GM19099 (cell line): ENCODE data around the gene AMIGO3.

Experiments used
- POLR2A ChIP-seq: IDR thresholded peaks from 3 replicates; pipeline ENCODE4 v1.6.1; 2011; ENCODE audit warnings: low read depth; ENCODE audit not compliant: insufficient read length; ENCODE audit errors: extremely low read depth

AMIGO3 gene

DNA sequence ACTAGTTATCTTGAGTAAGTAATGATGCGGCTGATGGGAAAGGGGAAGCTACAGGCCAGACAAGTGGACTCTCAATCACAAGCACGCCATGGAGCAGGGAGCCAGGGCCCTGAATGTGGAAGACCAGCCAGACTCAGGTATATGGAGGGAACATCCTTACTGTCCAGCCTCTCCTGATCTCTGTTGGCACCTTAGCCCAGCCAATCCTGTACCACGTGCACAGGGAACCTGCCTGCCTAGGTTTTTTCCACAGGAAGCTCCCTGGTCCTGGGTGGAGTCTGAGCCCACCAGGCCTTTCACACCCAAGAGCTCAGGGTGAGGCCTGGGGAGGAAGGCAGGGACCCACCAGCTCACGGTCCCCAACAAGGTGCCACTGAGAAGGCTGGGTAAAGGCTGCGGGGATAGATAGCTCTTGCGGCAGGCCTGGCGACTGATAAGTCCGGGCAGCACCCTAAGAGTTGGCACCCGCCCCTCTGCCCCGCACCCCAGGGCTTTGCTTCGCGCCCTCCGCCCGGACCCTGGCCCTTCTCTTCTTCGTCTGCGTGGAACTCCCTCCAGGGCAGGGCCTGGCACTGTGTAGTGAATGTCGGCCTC, 46.3 kb downstream of the AMIGO3 start:
- no peak for TF ChIP-seq POLR2A

DNA sequence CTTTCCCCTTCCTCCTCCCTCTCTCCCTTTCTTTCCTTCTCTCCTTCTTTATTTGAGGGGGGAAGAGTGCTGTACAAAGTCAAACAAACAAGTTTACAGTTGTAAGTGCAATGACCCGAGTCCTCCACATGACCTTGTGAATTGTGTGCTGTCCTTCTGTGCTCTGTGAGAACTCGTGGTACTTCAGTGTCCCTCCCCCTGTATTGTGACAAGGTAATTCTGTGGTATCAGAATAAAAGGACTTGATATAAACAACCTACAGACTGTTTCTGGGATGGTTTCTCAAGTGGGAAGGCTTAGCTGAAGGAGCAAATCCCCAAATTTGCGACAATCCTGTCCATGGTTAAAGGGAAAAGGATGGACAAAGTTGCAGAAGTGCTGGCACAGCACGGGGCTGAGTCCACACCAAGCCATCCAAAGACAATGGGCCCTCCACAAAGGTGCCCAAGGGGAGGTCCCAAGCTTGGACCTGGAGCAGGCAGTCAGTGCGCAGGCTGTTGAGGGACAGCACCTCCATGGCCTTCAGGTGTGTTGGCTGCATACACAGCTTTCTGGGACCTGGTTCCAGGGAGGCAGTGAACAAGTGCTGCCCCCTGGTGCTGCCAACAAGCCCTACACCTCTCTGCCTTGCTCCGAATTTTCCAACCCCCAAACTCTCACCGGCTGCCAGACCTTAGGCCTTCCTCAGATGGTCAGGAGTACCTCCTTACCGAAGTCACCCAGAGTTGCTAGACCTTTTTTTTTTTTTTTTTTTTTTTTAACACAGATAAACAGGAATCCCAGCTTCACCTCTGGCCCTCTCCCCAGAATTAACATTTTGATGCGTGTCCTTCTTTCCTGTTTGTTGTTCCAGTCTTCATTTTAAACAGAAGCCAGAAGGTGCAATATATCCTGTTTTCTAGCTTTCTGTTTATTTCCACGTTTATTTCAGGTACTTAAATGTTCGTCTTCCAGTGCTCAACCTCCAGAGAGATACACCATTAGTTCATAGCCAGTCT, 47.9 kb downstream of the AMIGO3 start:
- TF ChIP-seq POLR2A = no peak

DNA sequence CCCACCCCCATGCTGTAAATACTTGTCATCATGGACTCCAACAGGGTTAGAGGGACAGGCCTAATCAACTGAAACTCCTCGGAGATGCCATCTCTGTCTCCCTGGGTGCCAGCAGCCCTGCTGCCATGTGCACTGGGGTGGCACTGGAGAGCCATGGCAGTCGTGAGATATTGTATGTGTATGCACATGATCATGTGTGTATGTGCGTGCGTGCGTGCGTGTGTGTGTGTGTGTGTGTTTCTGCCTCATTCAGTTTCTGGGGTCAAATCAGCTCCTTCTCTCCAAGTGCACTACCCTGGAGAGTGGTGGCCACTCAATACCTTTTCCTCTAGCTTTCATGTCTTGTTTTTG, 48.6 kb downstream of the AMIGO3 start:
- TF ChIP-seq POLR2A = no peak

DNA sequence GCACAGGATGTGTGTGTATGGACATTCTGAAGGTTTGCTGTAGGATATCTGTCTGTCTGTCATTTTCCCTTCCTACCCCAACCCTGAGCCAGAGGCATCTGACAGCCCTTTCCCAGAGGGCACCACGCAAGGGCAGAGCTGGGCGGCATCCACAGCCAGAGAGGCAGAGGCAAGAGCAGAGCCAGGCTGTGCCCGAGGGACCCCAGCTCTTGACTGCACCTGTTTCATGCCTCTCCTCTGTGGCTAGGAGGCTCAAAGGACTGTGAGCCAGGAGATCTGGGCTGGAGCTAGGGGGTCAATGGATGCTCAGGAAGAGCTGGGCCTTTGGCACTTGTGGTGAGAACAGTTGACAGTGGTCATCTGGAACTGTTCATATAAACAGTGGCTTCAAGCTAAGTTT, 50.1 kb downstream of the AMIGO3 start:
- TF ChIP-seq POLR2A = no peak

DNA sequence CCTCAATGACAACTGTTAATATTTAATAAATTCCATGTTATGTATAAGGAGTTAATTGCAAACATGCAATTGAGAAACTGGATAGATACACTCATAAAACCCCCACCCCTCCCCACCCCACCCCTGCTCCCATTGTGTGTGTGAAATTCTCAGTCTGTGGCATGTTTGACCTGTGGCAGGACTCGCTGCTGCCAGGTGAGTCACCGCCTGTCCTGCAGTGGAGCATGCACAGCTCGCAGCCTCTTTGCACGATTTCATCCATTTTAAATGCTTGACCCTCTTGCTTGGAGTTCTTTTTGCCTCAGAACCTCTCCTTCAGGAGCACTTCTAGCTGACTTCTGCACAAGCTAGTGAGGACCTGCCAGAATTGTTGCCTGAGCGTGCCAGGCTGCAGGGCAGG, 50.6 kb downstream of the AMIGO3 start:
- TF ChIP-seq POLR2A = no peak

DNA sequence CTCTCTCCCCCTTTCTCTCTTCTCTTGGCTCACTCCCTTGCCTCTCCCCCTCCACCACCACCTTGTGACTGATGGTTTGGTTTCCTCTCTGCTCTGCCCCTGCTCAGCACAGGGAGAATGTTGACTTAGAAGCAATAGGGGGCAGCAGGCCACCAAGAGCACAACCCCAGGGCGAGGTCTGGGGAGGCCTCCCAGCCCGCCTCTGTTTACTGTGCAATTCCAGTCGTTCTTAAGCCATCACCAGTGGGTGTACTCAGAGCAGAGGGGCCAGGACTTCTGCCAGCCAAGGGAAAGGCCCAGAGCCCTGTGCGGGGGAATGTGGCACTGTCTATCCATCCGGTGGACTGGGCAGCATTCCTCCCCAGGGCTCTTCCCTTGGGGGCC, 51.1 kb downstream of the AMIGO3 start:
- TF ChIP-seq POLR2A = no peak

DNA sequence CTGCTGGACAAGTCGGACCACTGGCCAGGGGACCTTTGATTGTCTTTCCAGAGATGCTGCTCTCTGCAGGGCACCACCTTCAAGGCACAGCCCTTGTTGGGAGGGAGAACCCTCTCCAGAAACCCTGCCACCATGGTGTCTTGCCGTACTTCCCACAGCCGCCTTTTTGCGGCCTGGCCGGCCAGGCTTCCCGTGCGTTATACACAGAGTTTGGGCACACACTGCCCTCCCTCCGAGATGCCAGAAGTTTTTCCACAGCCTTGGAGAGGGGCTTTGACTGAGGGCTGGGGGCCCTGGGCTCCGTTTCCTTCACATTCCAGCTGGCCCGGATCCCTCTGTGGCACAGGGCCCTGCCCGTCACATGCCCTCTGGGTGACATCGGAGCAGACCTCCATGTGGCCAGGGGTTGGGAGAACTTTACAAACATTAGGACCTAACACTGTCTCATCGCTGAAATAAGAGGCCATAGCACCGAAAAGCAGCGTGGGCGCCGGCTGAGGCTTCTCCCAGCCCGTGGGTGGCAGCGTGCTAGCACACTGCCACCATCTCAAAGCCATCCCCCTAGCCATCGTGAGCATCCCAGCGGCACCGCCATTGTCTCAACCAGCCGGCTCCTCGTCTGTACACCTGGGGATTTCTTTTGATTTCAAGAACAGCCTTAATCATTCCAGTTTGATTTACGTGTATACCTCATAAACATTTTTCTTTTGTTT, 51.6 kb downstream of the AMIGO3 start:
- TF ChIP-seq POLR2A = no peak
